GM18517 (cell line): ENCODE data around the gene LRCOL1.
"Not testable (repeated sequence)": the region's sequence is repeated elsewhere in the genome, so short reads cannot be mapped to it uniquely, and the experiment has no call there.

Experiments used
- ATAC-seq: cut with Tn5 transposase; IDR thresholded peaks from one replicate; pipeline ENCODE4 v1.9.1; 2021; ENCODE audit warnings: mild to moderate bottlenecking, moderate library complexity; ENCODE audit not compliant: unreplicated experiment

Gene LRCOL1

DNA sequence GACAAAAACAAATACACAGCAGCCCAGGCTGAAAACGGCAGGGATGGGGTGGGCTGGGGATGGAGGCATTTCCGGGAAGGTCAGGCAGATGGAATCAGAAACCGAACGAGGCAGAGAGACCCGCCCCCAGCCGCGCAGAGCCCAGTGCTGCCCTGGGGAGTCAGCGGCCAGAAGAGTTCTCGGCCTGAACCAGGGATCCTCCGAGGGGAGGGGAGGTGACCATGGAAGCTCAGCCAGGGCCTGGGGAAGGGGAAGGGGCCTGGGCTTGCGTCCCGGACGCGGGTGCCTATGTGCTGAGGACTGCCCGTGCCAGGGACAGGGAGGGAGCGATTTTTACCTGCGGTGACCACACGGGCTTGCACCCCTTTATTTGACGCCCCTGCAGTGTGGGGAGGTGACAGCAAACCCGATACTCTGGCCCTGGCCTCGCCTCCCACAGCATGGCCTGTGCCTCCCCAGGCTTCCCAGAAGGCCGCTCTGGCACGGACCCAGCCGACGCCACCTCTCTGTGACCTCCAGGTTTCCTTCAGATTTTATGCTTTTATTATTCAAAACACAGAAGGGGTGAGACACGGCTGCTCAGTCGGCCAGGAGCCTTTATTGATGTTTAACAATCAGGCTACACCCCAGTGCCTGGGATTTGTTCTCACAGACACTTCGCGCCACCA, 7.7 kb downstream of the LRCOL1 start:
- no peak for ATAC-seq

DNA sequence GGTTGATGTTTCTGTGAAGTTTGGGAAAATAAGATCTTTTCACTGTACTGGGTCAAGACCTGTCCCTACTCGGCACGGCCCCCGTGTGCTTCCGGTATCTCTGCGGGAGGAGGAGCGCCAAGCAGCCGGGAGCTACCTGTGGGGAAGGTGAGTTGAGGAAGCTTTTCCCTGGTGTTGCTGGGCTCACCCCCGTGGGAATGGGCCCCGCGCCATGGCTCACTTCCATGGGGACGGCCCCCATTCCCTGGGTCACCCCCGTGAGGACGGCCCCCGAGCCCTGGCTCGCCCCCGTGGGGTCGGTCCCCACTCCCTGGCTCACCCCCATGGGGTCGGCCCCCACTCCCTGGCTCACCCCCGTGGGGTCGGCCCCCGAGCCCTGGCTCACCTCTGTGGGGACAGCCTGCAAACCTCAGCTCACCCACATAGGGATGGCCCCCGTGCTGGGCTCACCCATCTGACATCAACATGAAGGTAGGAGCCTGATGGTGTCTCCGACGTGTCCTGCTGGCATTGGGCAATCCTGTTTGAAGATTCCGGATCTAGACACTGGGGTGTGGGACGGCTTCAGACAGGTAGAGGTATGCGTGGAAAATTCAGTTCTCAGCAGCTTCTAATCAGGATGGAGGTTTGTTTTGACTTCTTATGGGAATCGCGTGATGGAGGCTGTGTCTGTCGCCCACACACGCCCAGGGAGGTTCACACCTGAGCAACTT, 9.1 kb downstream of the LRCOL1 start:
- no peak for ATAC-seq

DNA sequence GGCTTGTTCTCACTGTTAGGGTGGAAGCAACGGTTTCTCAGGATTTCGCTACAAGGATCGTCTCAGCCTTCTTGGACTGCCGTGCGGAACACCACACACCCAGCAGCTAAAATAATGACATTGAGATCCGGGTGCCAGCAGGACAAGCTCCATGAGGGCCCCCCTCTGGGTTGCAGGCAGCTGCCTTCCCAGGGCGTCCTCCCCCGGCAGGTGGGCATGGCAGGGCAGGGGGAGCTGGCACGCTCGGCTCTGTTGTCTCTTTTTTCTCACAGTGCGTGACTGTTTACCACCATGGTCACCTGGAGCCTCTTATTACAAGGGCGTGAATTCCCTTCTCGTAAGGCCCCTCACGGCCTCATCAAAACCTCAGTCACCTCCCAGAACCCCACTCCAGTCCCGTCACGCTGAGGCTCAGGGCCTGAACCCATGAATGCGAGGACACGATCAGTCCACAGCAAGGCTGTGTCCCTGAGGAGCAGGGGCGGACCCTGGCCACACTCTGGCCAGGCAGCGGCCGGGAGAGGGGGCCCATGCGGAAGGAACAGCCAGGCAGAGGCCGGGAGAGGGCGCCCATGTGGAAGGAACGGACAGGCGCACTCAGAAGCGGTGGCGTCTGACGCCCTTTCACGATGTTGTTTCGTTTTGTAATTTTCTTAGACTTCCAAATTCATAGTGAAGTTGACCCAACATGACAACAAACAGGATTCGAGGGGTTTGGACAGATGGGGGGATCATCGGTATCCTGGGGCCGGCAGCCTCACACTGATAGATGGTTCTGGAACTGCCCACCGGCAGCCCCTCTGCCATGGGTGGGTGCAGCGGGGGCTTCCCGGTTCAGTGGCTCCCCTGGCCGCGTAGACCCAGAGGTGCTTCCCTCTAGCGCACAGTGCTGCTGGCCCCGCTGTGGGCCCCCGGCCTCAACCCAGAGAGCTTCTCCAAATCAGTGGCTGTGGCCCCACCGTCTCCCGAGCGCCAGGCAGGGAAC, 10.0 kb downstream of the LRCOL1 start:
- no peak for ATAC-seq

DNA sequence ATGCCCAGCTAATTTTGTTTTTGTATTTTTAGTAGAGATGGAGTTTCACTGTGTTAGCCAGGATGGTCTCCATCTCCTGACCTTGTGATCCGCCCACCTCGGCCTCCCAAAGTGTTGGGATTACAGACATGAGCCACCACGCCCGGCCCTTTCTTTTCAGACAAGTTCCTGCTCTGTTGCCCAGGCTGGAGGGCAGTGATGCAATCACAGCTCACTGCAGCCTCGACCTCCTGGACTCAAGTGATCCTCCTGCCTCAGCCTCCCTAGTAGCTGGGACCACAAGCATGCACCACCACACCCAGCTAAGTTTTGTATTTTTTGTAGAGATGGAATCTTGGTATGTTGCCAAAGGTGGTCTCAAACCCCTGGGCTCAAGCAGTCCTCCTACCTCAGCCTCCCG, 10.9 kb downstream of the LRCOL1 start:
- ATAC-seq = not testable (repeated sequence)

DNA sequence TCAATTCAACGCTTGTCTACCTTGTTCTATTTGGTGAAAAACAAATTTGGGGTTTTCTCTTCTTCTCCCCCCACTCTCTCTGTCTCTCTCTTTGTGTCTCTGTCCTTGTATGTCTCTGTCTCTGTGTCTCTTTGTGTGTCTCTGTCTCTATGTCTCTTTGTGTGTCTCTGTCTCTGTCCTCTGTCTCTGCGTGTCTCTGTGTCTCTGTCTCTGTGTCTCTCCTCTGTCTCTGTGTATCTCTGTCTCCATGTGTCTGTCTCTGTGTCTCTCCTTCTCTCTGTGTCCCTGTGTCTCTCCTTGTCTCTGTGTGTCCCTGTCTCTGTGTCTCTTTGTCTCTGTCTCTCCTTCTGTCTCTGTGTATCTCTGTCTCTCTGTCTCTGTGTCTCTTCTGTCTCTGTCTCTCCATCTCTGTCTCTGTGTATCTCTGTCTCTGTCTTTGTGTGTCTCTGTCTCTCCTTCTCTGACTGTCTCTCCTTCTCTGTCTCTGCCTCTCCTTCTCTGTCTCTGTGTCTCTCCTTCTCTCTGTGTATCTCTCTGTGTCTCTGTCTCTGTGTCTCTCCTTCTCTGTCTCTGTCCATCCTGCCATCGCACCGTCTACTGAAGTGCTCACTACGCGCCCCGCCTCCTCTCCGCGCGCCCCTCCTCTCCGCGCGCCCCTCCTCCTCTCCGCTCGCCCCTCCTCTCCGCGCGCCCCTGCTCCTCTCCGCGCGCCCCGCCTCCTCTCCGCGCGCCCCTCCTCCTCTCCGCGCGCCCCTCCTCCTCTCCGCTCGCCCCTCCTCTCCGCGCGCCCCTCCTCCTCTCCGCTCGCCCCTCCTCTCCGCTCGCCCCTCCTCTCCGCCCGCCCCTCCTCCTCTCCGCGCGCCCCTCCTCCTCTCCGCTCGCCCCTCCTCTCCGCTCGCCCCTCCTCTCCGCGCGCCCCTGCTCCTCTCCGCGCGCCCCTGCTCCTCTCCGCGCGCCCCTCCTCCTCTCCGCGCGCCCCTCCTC, 12.8 kb downstream of the LRCOL1 start:
- no peak for ATAC-seq

DNA sequence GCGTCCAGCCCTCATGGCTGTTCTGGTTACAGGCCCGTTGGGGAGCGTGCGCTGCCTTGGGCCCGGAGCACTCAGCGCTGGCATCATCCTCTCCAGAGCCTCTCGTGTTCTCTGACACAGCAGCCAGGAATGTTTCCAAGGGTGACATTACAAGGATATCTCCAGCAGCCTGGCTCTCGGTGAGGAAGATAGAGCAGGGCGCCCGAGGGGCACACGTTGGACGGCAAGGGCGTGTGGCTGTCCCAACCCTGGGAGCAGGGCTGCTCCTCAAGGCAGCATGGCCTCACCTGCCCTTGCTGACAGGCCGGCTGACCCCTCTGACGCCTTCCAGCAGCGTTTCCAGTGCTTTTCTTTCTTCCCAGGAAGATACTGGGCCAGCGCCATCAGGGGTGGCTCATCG, 14.4 kb downstream of the LRCOL1 start:
- no peak for ATAC-seq

DNA sequence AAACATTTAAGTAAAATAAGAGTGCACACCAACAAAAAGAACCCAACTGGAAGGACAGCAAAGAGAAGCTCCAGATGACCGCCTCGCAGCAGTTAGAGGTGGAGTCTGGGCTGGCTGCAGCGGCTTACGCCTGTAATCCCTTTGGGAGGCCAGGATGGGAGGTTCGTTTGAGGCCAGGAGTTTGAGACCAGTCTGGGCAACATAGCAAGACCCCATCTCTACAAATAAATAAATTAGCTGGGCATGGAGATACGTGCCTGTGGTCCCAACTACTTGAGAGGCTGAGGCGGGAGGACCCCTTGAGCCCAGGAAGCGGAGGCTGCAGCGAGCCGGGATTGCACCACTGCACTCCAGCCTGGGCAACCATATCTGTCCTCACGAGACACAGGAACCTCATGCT, 15.2 kb downstream of the LRCOL1 start:
- no peak for ATAC-seq

DNA sequence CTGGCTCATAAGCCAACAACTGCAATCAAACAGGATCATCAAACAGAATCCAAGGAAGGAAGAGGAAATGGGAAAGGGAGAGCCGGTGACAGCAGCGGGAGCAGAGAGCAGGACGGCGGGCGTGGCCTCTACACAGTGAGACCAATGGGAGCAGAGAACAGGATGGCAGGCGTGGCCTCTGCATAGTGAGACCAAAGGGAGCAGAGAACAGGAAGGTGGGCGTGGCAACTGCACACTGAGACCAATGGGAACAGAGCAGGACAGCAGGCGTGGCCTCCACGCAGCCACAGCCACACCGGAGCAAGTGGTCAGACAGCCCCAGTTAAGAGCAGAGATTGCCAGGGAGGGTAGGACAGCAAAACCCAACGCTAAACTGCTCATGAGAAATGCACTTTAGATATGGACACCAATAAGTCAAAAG, 16.4 kb downstream of the LRCOL1 start:
- ATAC-seq = no peak

DNA sequence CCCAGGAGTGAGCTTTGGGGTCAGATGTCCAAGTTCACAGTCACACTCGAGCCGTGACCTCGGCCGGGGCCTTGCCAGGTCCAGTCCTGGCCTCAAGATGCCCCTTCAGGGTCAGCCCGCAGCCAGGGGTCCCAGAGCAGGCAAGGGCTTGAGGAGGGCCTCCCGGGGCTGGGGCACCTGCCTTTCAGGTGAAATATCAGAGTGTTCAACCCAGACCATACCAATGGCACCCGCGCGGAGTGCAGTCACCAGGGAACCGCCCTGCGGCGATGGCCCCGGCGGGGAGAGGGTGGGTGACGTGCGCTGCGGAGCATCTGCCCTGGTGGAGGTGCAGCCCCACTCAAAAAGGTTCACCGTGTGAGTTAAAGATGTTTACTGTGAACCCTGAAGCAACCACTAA, 16.9 kb downstream of the LRCOL1 start:
- ATAC-seq = no peak

DNA sequence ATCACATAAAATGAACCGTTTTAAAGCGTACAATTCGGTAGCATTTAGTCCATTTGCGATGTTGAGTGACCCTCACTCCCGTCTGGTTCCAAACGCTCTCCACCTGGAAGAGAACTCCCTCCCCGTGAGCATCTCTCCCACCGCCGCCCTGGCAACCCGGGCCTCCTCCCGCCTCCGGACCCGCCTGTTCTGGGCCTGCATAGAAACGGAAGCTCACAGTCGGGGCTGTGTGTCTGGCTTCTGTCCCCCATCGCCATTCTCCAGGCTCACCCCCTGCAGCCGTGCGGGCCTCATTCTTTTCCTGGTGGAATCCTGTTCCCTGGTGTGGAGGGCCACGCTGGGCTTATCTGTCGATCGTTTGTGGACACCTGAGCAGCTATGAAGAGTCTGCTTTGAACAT, 17.3 kb downstream of the LRCOL1 start:
- ATAC-seq = no peak

DNA sequence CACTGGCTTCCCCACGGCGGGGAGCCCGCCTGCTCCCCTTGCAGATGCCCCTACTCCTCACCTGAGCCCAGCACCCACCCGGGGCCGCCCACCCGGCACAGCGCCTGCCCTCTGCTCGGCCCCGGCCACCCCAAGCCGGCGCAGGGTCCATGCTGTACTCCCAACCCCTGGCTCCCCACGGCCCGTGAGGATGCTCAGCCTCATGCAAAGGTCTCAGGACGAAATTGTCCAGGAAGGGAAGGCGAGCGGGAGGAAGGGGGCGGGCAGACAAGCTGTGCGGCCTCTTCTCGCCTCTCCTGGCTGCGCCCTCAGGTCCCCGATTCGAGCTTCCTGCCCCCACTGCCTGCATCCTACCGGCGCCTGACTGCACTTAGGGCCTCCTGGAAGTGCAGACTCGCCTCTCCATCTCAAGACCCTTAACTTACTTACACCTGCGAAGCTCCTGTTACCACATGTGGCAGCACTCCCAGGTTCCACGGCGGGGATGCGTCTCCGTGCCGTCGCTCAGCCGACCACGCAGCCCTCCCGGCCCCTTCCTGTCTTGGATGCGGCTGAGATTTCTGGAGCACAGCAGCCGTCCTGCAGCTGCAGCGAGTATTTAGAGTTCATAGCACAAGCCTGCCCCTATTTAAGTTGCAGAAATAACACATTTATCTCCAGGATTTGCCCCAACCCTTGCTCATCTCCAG, 18.0 kb downstream of the LRCOL1 start:
- no peak for ATAC-seq

DNA sequence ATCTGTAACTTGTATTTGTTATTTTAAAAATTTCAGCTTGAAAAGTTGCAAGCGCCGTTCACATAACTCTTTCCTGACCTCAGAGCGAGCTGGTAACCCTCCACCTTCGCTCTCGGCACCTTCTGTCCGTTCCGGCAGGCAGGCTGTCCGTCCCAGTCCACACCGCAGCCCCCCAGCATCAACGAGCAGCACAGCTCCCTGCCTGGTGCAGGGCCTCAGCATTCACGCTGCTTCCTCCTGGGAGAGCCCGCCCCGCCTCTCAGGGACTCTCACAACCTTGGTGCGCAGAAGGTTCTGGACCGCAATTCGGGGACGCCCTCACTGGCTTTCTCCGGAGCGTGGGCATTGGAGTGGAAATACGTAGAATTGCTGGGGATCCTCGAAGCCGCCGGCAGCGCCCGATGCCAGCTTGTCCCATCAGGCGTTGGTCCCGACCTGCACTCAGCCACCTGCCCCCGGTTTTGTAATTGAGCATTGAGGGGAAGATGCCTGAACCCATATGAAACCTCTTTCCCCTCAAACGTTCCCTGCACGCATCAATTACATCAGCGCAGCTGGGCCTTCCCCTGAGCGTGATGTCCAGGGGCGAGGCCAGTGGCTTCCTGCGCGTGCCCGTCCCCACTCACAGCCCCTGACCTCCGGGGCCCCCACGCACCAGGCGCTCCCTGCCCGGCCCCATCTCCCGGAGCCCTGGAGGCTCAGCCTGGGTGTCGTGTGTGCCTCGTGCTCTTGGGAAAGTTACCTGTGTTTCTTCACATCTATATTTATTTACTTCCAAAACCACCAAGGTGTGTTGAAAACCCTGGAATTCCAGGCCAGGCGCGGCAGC, 19.1 kb downstream of the LRCOL1 start:
- ATAC-seq = no peak

DNA sequence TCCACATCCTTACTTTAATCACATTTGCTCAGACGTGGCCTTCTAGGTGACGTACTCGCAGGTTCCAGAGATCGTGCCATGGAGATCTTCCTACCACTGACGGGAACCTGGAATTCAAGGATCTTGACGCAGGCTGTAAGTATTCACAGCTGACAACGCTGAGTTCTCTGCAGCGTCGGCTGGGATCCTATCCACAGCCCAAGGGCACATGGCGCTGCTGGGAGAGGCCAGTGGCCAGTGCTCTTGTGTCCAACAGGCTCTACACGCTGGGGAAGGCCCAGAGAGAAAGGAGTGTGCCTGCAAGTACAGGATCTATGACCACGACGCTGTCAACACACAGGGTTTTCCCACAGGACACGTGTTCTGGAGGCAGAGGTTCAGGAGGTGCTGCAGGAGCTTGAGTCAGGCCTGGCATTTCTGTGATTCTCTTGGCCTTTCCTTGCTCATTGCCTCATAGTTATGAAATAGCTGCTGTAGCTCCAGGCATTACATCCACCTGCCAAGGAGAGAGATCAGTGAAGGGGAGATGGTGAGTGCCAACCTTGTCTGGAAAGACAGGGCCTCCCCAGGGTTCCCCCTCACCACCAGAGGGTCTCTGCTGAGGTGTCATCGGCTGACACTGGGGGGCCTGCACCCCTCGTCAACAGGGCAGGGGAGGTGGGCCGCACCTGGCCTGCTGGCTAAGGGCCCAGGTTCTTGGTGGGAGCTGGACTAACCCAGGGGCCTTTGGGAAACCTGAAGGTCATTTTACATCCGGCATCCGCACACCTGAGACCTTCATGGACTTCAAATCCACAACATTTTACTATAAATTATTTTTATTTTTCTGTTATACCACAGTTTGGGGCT, 21.3 kb downstream of the LRCOL1 start:
- ATAC-seq = no peak

DNA sequence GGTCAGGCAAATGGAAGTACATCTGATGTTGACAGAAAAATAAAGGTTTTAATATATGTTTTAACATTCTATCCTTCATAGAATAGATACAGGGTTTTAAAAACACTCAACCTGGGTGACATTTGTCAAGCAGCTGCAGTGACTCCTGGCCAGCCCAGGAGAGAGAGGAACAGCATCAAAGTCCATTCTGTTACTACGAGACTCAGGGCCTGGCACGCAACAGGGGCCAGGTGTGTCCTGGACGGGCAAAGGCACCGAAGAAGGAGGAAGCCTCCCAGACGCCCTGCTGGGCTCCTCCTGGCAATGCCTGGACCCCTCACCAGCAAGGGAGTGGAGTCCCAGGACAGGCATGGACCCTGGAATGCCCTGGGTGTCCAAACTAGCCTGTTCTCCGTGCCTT, 22.1 kb downstream of the LRCOL1 start:
- no peak for ATAC-seq

DNA sequence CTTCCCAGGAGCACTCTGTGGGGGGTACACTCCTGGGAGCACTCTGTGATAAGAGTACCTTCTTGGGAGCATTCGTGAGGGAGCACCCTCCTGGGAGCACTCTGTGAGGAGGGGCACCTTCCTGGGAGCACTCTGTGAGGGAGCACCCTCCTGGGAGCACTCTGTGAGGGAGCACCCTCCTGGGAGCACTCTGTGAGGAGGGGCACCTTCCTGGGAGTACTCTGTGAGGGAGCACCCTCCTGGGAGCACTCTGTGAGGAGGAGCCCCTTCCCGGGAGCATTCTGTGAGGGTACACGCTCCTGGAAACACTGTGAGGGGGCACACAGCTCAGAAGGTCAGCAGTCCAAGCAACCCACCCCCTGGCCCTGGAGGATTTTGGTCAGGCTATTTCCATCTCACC, 22.6 kb downstream of the LRCOL1 start:
- ATAC-seq = no peak

DNA sequence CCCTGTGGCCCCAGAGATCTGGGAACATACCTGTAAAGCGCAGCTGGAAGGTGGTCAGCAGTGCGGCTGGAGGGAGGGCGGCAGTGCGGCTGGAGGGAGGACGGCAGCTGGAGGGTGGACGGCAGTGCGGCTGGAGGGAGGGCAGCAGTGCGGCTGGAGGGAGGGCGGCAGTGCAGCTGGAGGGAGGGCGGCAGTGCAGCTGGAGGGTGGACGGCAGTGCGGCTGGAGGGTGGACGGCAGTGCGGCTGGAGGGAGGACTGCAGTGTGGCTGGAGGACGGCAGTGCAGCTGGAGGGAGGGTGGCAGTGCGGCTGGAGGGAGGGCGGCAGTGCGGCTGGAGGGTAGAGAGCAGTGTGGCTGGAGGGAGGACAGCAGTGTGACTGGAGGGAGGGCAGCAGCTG, 23.5 kb downstream of the LRCOL1 start:
- ATAC-seq = no peak

DNA sequence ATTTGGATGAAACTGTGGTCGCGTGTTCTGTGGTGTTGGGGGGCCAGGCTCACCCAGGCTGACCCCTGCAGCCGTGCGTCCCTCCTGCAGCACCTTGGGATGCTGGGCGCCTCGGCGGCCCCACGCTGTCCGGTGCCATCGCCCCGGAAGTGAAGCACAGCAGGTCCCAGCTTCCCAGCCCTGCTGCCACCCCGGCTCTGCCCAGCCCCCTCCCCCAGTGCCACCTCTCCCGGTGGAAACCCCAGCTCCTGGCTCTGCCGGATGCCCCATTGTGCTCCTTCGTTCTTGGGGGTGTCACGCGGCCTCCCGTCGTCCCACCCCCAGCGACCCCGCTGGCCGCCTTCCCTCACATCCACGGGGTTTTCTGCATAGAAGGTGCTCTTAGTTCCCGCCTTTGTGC, 25.2 kb downstream of the LRCOL1 start:
- no peak for ATAC-seq

DNA sequence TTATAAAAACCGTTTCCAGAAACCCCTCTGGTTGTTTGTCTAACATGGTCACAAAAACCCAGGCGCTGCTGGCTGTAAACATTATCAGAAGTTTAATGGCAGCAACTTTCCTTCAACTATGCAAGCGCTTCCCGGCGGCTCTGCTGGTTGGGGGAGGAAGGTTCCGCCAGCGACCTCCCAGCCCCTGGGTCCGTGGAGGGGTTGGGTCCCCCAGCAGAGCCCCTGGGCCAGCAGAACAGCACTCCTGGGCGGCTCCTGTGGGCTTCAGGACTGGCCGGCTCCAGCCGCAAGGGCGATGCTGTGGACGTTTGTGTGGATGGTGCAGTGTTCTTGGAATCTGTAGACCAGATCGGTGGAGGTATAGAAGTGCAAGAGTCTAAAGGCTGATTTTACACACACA, 26.0 kb downstream of the LRCOL1 start:
- ATAC-seq = no peak
